Colon (tissue), 2 donors: ENCODE measurements around the gene TCERG1.

Experiments used
- FAIRE-seq: peaks from 2 replicates; lab custom pipeline; 2012; peaks lifted over from hg19 to GRCh38; lab: Jason Lieb, UNC
- donor health status: control.
- donor health status: control.

TCERG1 gene

DNA sequence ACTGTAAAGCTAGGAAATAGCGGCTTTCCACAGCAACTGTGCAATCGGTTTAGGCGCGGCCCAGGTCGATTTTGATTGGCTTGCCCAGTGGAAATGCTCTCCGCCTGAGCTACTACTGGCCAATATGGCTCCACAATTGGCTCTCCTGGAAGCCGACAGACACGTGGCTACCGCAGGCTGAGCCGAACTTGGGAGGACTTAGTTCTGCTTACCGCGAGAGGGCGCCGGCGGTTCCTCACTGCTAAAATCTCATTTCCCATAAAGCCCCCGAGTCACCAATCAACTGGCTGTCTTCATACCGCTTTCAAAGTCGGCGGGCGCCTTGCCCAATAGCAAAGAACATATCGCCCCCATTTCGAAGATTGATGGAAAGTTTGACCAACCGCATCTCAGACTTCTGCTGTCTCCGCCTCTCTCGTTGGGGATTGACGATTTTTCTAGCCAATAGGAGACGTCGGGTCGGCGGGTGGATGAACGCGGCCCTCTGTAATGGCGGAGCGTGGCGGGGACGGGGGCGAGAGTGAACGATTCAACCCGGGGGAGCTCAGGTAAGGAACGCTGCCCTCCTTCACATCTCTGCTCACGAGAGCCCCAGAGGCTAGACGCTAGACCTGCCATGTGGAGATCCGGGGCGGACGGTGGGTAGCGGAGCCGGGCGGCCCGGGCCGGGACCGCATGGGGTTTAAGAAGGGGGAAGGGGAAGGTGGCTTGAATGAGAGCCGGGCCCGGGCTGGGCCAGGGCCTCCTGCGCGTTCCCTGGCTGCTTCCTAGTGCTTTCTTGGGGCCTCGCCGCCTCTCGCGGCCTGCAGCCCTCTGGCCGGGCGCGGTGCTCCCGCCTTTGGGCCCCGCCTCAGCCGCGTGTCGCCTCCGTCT lies at the start of gene TCERG1:
Gene TCERG1, plus strand, starts transcription at position 473 of the 873 bp plus-strand sequence. Its CDS starts 17 bp downstream, at position 490.
- peak; percentile 55 for FAIRE-seq

DNA sequence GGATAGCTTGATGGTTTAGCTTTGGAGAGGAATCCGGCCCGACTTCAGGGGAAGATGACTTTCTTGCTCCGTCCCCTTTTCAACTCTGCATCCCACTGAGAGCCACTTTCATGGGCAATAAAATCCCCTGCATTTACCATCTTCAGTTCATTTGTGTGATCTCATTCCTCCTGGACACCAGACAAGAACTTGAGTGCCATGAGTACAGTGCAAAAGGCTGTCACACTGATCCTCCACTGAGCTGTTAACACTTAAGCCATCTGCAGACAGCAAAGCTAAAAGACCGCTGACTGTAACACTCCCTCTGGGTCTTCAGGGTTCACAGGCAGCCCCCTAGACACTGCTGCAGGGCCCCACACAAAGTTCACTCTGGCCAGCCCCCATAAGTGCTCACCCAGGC lies 48.3 kb upstream of the TCERG1 start:
- no peak for FAIRE-seq

DNA sequence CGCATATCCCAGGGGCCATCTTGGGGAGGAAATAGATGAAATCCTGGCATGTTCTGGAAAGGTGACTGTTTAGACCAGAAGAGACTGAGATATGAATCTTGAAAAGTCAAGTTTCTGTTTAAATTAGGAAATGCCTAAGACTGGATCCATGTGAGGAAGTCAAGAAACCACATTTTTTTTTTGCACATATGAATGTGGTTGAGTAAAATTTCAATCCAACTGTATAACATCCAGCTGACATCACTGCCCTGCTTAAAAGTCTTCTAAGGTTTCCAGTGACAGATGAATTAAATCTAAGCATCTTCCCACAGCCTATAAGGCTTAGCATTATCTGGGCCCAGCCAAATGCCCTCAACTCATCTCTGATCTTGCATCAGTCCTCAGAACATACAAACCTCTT lies 47.7 kb upstream of the TCERG1 start:
- FAIRE-seq: no peak

DNA sequence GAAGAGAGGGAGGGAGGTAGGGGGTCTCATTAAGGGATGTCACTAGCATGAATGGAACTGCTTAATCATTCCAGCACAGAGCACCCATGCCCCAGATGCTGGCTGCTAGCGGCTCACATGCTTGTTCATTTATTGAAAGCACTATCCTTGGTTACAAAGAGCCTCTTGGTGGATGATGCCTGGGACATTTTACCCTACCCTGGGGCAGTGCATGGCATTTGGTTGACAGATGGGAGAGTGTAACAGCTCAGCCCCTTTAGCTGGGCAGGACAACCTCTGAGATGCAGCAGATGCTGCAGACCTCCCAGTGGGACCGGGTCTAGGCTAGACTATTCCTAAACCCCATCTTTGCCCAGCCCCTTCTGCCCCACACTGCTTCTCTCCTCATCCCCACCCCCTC lies 46.9 kb upstream of the TCERG1 start:
- no peak for FAIRE-seq

DNA sequence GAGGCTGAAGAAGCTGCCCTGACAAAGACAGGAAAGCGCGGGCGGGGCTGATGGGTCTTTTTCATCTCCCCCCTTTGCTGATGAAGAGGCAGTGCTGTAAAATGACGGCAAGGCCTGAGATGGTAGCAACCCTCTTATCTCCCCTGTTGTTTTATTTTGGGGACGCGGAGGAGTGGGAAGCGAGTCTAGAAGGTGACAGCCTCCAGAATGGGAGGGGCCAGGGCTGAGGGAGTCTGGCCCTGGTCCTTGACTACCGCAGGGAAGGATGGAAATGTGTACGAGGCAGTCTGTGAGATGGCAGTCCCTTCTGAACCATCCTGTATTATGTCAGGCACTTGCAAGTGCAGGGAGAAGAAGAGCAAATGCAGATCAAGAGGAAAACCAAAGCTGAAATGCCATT lies 46.1 kb upstream of the TCERG1 start:
- no peak for FAIRE-seq

DNA sequence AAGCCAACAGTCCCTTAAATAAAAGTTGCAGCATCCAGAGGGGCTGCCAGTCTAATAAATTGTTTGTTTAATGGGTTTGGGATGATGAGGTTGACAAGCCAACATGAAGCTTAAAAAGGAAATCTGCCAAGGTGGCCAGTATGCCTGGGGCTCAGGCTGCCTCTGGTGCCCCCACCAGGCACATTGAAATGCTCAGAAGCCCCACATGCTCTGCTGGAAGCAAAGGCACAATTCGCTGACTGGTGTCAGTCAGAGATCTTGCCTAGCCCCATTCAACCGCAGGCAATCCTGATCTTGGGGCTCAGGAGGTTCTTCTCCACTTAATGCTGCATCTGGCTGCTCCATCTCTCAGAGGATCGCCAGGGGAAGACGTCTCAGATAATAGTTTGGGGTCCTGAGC lies 44.2 kb upstream of the TCERG1 start:
- FAIRE-seq: no peak

DNA sequence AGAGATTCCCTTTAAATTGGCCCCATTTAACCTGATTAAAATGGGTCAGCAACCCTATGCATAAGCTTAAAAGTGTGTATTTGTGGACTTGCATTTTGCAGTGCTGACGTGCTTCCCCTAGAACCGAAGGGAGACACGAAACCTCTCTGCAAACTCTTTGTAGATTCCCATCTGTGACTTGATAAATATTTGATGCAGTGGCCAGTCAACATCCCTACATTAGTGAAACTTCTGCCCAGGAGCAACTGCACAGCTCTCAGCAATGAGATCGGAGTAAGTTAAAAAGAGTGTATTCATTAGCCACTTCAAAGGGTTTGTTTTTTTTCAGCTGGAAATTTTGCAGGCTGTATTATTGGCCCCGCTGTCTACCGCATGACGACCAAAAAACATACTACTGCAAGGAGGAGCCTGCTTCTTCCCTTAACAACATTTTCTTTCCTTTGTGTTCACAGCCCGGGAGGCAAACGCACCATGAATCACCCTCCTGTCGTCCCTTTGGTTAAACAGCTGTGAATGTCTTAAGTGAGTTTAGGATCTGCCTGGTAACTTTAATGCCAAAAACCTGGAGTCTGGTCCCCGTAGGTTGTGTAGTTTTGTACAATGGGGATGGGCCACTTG lies 38.0 kb upstream of the TCERG1 start:
- FAIRE-seq: no peak

DNA sequence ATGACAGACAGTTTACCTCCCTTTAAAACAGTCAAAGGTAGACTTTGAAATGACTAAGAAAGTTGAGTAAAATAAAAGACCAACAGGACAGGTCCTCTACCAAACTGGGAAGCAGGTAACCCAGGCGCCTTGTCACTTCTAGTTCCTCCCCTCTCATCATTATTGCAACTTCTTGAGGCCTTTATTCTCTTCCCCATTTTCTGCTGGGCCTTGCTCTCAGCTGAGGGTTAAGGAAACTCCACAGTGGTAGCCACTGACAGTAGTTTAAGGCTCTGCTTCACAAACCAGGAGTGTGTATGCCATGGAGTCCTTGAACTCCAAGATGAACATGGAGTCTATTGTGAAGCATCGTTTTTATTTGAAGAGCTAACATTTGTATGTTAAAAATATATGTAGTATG lies 36.9 kb upstream of the TCERG1 start:
- no peak for FAIRE-seq

DNA sequence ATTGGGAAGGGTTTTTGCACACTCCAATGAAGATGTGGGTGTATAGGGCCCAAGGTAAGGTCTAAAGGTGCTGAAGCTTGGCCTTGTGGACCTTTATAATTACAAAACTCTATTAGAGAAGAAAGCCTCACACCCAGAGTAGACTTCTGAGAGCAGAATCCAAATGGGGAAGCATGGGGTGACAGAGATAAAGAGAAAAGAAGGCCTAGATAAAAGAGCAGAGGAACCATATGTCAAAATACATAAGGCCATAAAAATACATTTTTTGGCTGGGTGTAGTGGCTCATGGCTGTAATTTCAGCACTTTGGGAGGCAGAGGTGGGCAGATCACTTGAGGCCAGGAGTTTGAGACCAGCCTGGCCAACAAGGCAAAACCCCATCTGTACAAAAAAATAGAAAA lies 27.4 kb upstream of the TCERG1 start:
- no peak for FAIRE-seq

DNA sequence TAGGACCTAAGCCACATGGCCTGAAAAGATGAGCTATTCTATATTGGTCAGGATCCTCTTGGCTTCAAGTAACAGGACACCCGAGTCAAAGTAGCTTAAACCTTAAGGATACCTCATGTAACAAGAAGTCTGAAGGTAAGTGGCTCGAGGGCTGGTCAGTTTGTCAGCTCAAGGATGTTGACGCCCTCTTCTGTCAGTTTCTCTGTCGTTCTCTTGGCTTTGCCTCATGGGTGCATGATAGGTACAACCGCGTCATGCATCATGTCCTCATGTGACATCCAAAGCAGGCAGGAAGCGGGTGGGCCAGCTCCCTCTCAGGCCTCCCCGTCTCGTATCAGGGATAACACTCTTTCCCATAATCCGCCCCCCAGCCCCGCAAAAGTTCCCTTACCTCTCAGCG lies 22.1 kb upstream of the TCERG1 start:
- no peak for FAIRE-seq

DNA sequence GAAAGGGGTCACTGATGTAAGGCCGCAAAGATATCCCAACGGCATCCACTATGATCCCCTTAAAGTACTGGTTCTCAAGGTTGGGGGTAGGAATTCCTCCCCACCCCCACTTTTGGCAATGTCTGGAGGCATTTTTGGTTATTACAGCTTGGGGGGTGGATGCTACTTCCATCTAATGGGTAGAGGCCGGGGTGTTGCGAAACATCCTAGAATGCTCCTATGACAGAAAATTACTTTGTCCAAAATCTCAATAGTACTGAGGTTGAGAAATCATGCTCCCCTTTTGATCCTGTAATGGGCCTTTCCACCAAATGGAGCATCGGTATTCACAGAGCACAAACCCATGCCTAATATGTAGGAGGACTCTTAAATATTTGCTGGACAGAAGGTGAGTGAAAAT lies 20.8 kb upstream of the TCERG1 start:
- no peak for FAIRE-seq

DNA sequence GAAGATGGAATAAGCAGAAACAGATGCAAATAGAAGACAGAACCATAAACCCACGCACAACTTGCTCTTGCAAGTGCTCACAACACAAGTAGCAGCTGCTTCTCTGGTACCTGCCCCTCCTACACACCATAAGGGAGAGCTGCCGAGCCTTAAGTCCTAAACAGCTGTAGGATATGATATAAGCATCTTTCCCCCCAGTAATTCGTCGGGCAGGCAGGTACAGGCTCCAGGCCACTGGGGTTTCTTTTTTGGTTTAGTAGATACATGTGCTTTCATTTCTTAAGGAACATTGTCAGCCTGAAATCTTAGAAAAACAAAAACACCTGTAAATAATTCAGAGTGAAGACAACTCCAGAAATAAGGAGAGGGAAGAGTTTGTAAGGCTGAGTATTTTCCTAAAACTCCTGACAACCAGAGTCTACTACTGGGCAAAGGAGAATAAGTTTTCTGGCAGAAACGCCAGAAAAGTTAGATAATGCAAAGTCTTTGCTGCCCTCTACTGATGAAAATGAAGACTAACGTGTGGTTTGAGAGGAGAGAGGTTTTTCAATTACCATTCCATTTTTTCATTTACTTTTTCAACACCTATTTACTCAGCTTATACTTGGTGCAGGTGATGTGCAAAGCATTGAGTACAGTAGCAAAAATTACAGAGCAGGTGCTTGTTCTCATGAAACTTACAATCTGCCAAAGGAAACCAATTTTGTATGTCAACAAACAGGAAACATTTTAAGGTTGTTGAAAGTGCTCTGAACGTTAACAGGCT lies 20.1 kb upstream of the TCERG1 start:
- FAIRE-seq: no peak

DNA sequence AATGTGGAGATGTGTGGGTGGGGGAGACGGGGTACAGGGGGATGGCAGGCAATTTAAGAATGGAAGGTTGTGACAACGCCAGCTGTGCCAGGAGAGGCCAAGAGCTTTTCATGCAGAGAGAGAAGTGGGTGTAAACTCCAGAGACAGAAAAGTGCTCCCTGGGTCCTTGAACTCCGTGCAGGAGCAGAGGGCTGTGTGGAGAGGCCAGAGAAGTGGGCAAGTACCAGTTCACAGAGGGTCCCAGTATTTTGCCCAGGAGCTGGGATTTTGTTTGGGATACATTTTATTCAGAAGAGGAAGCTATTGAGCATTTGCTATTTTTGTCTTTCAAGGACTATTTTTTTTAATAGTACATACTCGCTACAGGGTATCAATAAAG lies 19.5 kb upstream of the TCERG1 start:
- FAIRE-seq: no peak

DNA sequence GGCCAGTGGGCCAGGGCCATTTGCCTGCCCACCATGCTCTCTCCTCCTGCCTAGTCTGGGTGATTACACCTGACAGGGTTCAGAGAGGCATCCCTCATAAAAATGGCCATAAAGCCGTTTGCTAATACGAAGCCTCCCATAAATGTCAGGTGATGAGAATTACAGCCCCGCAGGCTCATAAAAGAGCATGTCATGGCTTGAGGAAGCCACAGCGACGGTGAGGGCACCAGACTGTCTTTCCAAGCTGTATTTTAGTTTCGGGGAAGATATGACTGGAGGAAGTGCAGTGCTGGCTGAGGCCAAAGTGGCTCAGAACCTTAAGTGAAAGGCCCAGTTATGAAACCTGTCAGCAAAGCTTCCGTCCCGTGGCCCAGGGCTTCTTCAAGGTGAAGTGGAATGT lies 18.5 kb upstream of the TCERG1 start:
- FAIRE-seq: no peak

DNA sequence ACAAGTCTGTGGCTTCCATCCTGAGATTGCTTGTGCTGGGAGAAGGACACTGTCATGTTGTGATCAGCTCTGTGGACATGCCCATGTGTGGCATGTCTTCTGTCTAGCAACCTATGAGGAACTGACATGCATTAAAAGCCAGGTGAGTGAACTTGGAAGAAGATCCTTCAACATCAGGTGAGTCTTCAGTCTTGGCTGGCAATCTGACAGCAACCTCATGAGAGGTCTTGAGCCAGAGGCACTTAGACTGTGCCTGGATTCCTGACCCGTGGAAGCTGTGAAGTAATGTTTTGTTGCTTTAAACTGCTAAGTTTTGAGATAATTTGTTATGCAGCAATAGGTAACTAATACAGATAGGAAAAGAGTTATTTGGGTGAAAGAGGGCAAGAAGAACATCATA lies 6.8 kb upstream of the TCERG1 start:
- no peak for FAIRE-seq

DNA sequence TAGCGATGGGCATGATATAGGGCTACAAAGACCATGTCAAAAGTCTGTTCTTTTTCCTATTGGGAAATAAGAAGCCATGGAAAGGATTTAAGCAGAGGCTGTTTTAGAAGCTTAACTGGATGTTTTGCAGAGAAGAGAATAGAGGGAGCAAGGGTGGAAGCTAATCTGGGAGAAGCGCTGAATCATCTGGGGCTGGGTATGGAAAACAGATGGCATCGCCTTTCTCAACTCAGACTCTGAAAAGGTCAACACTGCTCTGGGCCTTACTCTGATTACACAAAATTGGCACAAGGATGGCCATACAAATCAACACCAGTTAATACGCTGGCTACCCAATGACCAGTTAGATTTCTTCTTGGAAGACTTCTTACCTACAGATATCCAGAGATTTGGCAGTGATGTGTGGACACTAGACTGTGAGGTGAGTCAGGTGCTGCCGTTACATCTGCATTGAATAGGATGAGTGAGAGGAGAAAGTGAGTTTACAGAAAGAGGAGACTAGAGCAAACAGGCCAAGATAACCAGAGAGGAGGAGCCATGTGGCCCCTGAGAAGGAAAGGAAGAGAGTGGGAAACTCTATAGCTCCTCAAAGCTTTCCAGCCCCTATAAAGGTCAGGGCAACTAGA lies 6.2 kb upstream of the TCERG1 start:
- no peak for FAIRE-seq

DNA sequence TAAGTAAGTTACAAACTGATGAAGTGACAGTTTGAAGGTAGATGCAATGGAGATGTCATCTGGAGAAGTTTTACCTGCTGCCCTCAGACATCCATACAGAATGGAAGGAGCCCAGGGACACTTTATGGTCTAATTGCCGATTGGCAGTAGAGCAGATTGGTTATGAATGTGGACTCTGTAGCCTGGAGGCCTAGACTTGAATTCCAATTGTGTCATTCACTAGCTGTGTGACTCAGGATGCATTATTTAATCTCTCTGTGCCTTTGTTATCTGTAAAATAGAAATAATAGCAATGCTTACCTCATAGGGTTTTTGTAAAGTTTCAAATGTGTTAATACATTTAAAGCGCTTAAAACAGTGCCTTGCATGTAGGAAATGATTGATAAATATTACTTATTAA lies 5.2 kb upstream of the TCERG1 start:
- FAIRE-seq: no peak

DNA sequence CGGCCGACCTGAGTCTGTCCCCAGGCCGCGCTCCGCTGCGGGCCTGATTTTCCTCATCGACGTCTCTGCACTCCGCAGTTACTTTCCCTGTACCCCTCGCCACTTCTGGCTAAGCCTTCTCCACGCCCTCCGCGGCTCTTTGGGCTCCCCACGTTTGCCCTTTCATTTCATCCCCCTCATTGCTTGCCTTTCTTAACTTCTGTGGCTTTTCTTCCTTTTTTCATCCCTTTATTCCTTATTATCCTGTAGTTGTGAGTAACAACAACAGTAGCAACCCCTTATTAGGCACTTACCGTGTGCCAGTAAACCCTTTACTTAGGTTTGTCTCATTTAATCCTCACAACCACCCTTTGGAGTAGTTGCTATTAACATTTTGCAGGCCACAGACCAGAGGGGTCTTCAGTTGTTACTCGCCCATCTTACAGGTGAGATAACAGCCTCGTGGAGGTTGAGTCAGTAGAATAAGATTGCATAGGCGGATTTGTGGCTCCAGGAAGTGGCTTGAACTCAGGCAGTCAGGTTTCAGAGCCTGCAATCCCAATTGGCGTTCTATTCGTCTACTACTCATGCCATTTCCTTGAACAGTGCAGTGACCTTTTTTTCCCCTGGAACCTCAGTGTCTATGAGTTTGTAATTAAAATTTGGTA lies 724 bp downstream of the TCERG1 start:
- no peak for FAIRE-seq

DNA sequence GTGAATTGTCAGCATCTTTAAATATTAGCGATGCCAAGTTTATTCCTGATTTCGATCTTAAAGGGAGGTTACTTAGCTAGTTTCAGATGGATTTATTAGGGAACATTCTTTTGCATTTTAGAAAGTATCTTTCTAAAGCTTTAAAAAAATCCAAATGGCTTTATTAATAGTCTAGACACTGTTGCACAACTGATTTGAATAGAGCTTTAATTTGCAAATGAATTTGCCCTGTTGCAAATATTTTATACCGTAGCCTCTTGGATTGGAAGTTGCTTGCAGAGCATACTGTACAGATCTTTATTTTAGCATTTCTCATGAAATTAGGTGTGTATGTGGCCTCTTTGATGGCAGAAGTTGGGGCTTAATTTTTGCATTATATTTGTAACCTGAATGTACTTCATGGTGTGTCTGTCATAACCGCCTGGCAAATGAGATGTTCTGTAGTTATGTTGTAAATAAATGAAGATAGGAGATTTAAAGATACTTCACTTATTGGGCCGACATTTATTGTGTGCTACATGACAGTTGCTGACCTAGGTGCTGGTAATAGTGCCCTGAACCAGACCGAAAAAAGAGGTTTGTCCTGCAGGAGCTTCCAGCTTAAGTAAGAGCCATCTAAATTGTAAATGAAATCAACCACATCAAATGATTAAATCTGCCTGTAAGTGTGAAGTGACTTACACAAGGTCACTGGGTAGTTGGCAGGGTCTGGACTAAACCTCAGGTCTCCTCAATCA lies 1.8 kb downstream of the TCERG1 start:
- FAIRE-seq: no peak

DNA sequence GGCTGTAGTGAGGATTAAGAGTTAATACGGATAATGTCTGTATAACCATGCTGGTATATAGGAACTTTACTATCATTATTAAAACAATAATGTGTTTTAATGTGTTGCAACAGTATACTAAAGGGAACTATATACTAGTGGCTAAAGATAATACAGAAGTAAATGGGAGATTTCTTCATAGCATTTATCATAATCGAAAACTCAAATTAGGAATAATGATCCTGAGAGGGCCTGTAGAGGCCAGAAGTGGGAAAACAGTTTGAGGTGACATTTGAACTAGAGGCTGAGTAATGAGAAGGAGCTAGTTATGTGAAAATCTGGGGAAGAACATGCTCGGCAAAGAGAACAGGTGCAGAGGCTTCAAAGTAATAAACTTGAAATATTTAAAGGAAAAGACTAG lies 2.9 kb downstream of the TCERG1 start:
- no peak for FAIRE-seq

DNA sequence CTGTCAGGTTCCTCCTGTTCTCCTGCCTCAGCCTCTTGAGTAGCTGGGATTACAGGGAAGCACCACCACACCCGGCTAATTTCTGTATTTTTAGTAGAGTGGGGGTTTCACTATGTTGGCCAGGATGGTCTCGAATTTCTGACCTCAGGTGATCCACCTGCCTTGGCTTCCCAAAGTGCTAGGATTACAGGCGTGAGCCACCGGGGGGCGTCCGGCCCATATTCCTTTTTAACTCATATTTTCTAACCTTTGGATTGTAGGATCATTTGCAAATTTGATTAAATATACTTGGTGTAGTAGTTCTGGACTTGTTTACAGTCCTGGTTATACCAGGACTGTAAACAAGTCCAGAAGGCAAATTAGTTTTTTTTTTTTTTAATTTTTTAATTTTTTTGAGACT lies 4.3 kb downstream of the TCERG1 start:
- no peak for FAIRE-seq

DNA sequence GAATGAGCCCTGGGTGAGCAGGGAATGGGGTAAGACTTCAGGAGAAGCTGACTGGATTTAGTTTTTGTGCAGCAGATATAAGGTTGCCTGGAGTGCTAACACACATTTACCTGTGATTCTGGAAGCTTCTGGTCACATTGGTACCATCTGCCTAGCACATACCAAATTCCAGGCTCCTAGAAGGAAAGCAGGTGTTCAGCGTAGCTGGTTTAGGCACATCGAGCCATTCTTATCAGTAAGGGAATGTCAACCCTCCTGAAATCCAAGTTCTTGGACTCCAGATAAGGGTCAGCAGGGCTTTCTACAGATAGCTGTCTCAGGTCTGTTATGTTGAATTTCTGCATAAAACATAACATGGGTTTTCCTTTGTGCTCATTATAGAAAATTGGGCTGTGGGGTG lies 10.3 kb downstream of the TCERG1 start:
- FAIRE-seq: no peak
